Astrocyte (in vitro differentiated cells and primary cell): Measurements from ENCODE around the gene PTPN4. TPM values are rescaled to one million over a fixed set of nuclear protein-coding genes. Genes with fewer than 3 reads are reported as not detected.
A peak's percentile ranks its signal among the peaks of the same experiment; 100 is the strongest.

Source experiments
- DNase-seq: peaks from one replicate; pipeline ENCODE4 v3.0.0-alpha.2; 2010; ENCODE audit warnings: low read depth
- FAIRE-seq: peaks from 2 replicates; lab custom pipeline; 2011; peaks lifted over from hg19 to GRCh38; lab: Jason Lieb, UNC
- H2AFZ ChIP-seq: 2 replicates; pipeline ENCODE4 v1.6.0; 2012; ENCODE audit warnings: low read depth, low read length, inconsistent platforms
- H3K27ac ChIP-seq: 2 replicates; pipeline ENCODE4 v1.5.1; 2011; ENCODE audit warnings: low read depth, low read length, inconsistent platforms
- H3K27me3 ChIP-seq: 2 replicates; pipeline ENCODE4 v1.6.0; 2011; ENCODE audit warnings: low read length, inconsistent platforms; ENCODE audit not compliant: insufficient read depth
- H3K36me3 ChIP-seq: 2 replicates; pipeline ENCODE4 v1.5.1; 2011; ENCODE audit warnings: low read length, inconsistent platforms; ENCODE audit not compliant: insufficient read depth
- H3K4me1 ChIP-seq: 2 replicates; pipeline ENCODE4 v1.5.1; 2011; ENCODE audit warnings: low read length, inconsistent platforms; ENCODE audit not compliant: insufficient read depth
- H3K4me2 ChIP-seq: 2 replicates; pipeline ENCODE4 v1.6.0; 2012; ENCODE audit warnings: low read length, inconsistent platforms
- H3K4me3 ChIP-seq: 2 replicates; pipeline ENCODE4 v1.5.1; 2011; ENCODE audit warnings: low read depth, mild to moderate bottlenecking, low read length, inconsistent platforms; ENCODE audit not compliant: insufficient read depth
- H3K79me2 ChIP-seq: 2 replicates; pipeline ENCODE4 v1.6.0; 2012; ENCODE audit warnings: mild to moderate bottlenecking, low read length, inconsistent platforms; ENCODE audit not compliant: insufficient read depth
- H3K9ac ChIP-seq: 2 replicates; pipeline ENCODE4 v1.6.0; 2012; ENCODE audit warnings: mild to moderate bottlenecking, low read length, inconsistent platforms
- H3K9me3 ChIP-seq: 2 replicates; pipeline ENCODE4 v1.5.1; 2012; ENCODE audit warnings: low read depth, mild to moderate bottlenecking, low read length, inconsistent platforms; ENCODE audit not compliant: insufficient read depth
- H4K20me1 ChIP-seq: 2 replicates; pipeline ENCODE4 v1.6.0; 2012; ENCODE audit warnings: low read length, inconsistent platforms; ENCODE audit not compliant: insufficient read depth
- H3K27ac Mint-ChIP-seq: one replicate; pipeline ENCODE4 v1.8.0; 2021; ENCODE audit warnings: mild to moderate bottlenecking, mixed read lengths; ENCODE audit not compliant: unreplicated experiment
- H3K27me3 Mint-ChIP-seq: one replicate; pipeline ENCODE4 v1.8.0; 2021; ENCODE audit warnings: low read depth, mixed read lengths; ENCODE audit not compliant: unreplicated experiment
- H3K36me3 Mint-ChIP-seq: one replicate; pipeline ENCODE4 v1.8.0; 2021; ENCODE audit warnings: low read depth, mixed read lengths; ENCODE audit not compliant: unreplicated experiment
- H3K4me1 Mint-ChIP-seq: one replicate; pipeline ENCODE4 v1.8.0; 2021; ENCODE audit warnings: low read depth, mixed read lengths; ENCODE audit not compliant: unreplicated experiment
- H3K4me3 Mint-ChIP-seq: one replicate; pipeline ENCODE4 v1.8.0; 2021; ENCODE audit warnings: mild to moderate bottlenecking, moderate library complexity, mixed read lengths; ENCODE audit not compliant: unreplicated experiment
- H3K9me3 Mint-ChIP-seq: one replicate; pipeline ENCODE4 v1.8.0; 2021; ENCODE audit warnings: mild to moderate bottlenecking, mixed read lengths; ENCODE audit not compliant: unreplicated experiment
- EZH2 ChIP-seq: IDR thresholded peaks from 2 replicates; pipeline ENCODE4 v1.6.1; 2012; ENCODE audit warnings: mild to moderate bottlenecking, low read length, inconsistent platforms; ENCODE audit not compliant: insufficient read depth
- total RNA-seq: library from RNA; stranded (reverse); gene quantifications from 2 replicates; pipeline ENCODE4 v1.2.1, GENCODE V29; 2021
- TF ChIP-seq, protein P1 (sequence below): IDR thresholded peaks from 2 replicates; pipeline ENCODE4 v1.5.1; 2011; ENCODE audit warnings: low read depth, mild to moderate bottlenecking, inconsistent platforms, low read length, moderate library complexity; ENCODE audit not compliant: insufficient read depth

Gene PTPN4
- total RNA-seq, 1 donor from 2014 or later, result 38.2 TPM

DNA sequence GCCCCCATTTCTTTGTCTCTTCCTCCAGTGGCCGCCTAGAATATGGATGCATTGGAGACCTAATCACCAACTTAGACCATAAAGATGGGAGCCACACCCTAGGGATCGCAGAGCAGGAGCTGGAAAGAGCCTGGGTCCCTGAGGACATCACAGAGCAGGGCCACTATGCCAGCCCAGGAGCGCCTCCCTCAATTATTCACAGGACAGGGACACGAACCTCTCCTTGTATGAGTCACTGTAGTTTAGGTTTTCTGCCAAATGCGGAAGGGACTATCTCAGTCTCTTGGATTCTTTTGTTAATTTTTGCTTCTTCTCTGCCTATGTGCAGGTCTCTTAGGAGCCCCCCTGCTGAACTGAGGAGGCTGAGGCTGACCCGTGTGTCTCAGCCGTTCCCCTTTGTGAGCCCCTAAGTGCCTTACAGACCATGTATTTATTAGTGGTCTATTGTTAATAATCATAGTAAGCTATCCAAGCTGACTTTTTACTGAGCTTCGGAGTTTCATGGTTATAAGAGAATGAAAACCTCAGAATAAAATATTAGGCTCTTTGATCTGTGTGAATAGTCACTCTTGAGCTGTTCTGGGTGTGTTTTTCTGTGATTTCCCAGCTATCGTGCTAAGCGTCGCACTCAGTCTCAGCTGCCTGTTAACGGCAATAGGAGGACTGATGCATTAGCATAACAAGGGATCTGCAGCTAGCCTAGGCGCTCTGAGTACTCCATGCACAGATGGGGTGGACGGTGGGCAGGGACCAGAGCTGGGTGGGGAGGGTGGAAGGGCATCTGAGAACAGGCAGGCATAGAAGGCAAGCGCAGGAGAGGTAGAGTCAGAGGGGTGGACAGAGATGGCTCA lies 12.7 kb upstream of the PTPN4 start:
- H3K4me1 ChIP-seq, result peaks cover 23% of the 10 kb centered on the region
- Mint-ChIP-seq H3K4me1 (peaks cover 9% of the 10 kb centered on the region), H3K9me3 (no peaks in the 10 kb centered on the region), H3K27ac (no peak overlapping the region), H3K4me3 (peak overlapping the region; percentile 41), H3K36me3 (peaks cover 2% of the 10 kb centered on the region), H3K27me3 (peaks cover 20% of the 10 kb centered on the region)
- no peak for DNase-seq
- peak overlapping the region; percentile 38 for H3K4me2 ChIP-seq
- H3K79me2 ChIP-seq, result no peaks in the 10 kb centered on the region
- no peaks in the 10 kb centered on the region for H3K36me3 ChIP-seq
- H3K9me3 ChIP-seq, result no peaks in the 10 kb centered on the region
- FAIRE-seq, result no peak
- no peaks in the 10 kb centered on the region for H3K27me3 ChIP-seq
- TF ChIP-seq, protein P1, sequence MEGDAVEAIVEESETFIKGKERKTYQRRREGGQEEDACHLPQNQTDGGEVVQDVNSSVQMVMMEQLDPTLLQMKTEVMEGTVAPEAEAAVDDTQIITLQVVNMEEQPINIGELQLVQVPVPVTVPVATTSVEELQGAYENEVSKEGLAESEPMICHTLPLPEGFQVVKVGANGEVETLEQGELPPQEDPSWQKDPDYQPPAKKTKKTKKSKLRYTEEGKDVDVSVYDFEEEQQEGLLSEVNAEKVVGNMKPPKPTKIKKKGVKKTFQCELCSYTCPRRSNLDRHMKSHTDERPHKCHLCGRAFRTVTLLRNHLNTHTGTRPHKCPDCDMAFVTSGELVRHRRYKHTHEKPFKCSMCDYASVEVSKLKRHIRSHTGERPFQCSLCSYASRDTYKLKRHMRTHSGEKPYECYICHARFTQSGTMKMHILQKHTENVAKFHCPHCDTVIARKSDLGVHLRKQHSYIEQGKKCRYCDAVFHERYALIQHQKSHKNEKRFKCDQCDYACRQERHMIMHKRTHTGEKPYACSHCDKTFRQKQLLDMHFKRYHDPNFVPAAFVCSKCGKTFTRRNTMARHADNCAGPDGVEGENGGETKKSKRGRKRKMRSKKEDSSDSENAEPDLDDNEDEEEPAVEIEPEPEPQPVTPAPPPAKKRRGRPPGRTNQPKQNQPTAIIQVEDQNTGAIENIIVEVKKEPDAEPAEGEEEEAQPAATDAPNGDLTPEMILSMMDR, result no peak
- TF ChIP-seq EZH2, result no peak
- no peak overlapping the region for H3K27ac ChIP-seq
- no peaks in the 10 kb centered on the region for H4K20me1 ChIP-seq
- no peak overlapping the region for H3K9ac ChIP-seq
- no peak overlapping the region for H3K4me3 ChIP-seq
- H2AFZ ChIP-seq, result peak overlapping the region; percentile 35

DNA sequence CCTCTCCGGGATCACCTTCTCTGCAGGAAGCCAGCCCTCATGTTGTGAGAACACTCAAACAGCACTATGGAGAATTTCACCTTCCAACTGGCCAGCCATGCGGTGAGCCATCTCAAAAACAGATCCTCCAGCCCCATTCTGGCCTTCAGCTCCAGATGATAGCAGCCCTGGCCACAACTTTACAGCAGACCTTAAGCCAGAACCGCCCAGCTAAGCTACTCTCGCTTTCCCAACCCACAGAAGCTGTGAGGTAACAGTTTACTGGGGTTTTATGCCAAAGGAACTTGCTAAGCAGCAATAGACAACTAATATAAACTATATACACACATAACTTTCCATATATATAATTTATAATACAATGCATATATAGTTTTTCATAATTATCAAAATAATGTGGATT lies 11.6 kb upstream of the PTPN4 start:
- no peaks in the 10 kb centered on the region for H3K79me2 ChIP-seq
- H3K4me3 ChIP-seq, result no peak overlapping the region
- H3K9me3 ChIP-seq, result no peaks in the 10 kb centered on the region
- no peaks in the 10 kb centered on the region for H3K27me3 ChIP-seq
- H3K27ac Mint-ChIP-seq, result peak overlapping the region; percentile 26
- no peak for DNase-seq
- H3K4me1 Mint-ChIP-seq, result peaks cover 9% of the 10 kb centered on the region
- peaks cover 2% of the 10 kb centered on the region for H3K36me3 Mint-ChIP-seq
- no peak for TF ChIP-seq EZH2
- TF ChIP-seq, protein P1, result no peak
- H3K4me1 ChIP-seq, result peaks cover 23% of the 10 kb centered on the region
- no peak overlapping the region for H3K27ac ChIP-seq
- no peak overlapping the region for H3K9ac ChIP-seq
- FAIRE-seq, result no peak
- no peaks in the 10 kb centered on the region for H4K20me1 ChIP-seq
- no peaks in the 10 kb centered on the region for H3K36me3 ChIP-seq
- H3K9me3 Mint-ChIP-seq, result no peaks in the 10 kb centered on the region
- peaks cover 19% of the 10 kb centered on the region for H3K27me3 Mint-ChIP-seq
- H3K4me3 Mint-ChIP-seq, result no peak overlapping the region
- H3K4me2 ChIP-seq, result no peak overlapping the region
- H2AFZ ChIP-seq, result no peak overlapping the region
